ENCODE results near the gene TBL1X. TPM values are rescaled to one million over a fixed set of nuclear protein-coding genes. Genes with fewer than 3 reads are reported as not detected.

Gene TBL1X
- total and polyA plus RNA-seq, 2 of the 13 experiments (the other 11 are each of a cell fraction or from before 2014, with no cell fraction given): 17.6 to 19.9 TPM

GRCh38 chrX:9503261-9503660 lies 38.4 kb downstream of the TBL1X start:
- no peak for ATAC-seq
- Histone ChIP-seq H4K20me1 (ENCODE audit: insufficient read depth, low read length) (peaks cover 15% of the 10 kb centered on the region; the same call in 1 of the 2 replicates), H2AFZ (ENCODE audit: low read length) (no peak overlapping the region), H3K27ac (ENCODE audit: extremely low read length, insufficient read depth, low read length) (no peak overlapping the region), H3K36me3 (replicated peaks in 1 of 2; ENCODE audit: control insufficient read depth in 1 of 2, insufficient read depth in 2 of 2, low read length in 2 of 2) (peaks cover 2 to 13% of the 10 kb centered on the region in 2 experiments; a peak in 4 of 5 replicates), H3K27me3 (ENCODE audit: control insufficient read depth in 1 of 2, insufficient read depth in 2 of 2, low read length in 2 of 2) (no peaks in the 10 kb centered on the region), H3K9me3 (ENCODE audit: low read length) (no peaks in the 10 kb centered on the region), H3K4me1 (ENCODE audit: insufficient read depth, low read length) (peaks cover 11% of the 10 kb centered on the region), H3K9ac (ENCODE audit: insufficient read depth, low read depth, low read length) (no peak overlapping the region), H3K4me2 (ENCODE audit: low read depth, low read length) (no peak overlapping the region), H3K79me2 (ENCODE audit: insufficient read depth, low read length) (peaks cover 12% of the 10 kb centered on the region), H3K4me3 (replicated peaks in 1 of 3; ENCODE audit: insufficient read depth in 1 of 3, low read depth in 2 of 3, low read length in 3 of 3) (no peak overlapping the region)
- in situ Hi-C loops (cut with HindIII; ENCODE audit: extremely low pct_ligation_motif_present, low pct_unique_long_range_greater_than_20kb): no loop called here
- DNase-seq (ENCODE audit: low spot score): no peak
- ChIA-PET POLR2A (no interaction called here), CTCF (ENCODE audit: low intra/inter-chr PET ratio, low total read pairs) (no interaction called here)
- no TSS peak for BruUV-seq (replicated peaks)
- WGBS (ENCODE audit: low lambda C conversion rate): no CpG with 5 or more reads among the region's 8 CpGs
- TF ChIP-seq KMT2B (CRISPR knock-in tag; IDR thresholded peaks at IDR 0.05) (no peak), ZBTB7B (CRISPR knock-in tag; IDR thresholded peaks at IDR 0.05) (no peak), RFXANK (CRISPR knock-in tag; IDR thresholded peaks at IDR 0.05) (no peak), ZFX (CRISPR knock-in tag; IDR thresholded peaks at IDR 0.05; ENCODE audit: low read depth) (no peak), ZNF343 (CRISPR knock-in tag; IDR thresholded peaks at IDR 0.05) (no peak), TAF15 (IDR thresholded peaks at IDR 0.05; ENCODE audit: low read depth, low read length, poor library complexity, severe bottlenecking) (no peak), PBX2 (CRISPR knock-in tag; IDR thresholded peaks at IDR 0.05) (no peak), CCAR2 (optimal IDR thresholded peaks at IDR 0.05; ENCODE audit: low read depth, low read length) (no peak), IKZF1 (IDR thresholded peaks at IDR 0.05) (no peak), ZKSCAN5 (CRISPR knock-in tag; IDR thresholded peaks at IDR 0.05) (no peak), MIER2 (CRISPR knock-in tag; IDR thresholded peaks at IDR 0.05) (no peak), HOXA9 (CRISPR knock-in tag; IDR thresholded peaks at IDR 0.05; ENCODE audit: borderline replicate concordance) (no peak), SMYD3 (CRISPR knock-in tag; IDR thresholded peaks at IDR 0.05) (no peak), MED8 (CRISPR knock-in tag; IDR thresholded peaks at IDR 0.05; ENCODE audit: insufficient replicate concordance) (no peak), SOX6 (IDR thresholded peaks at IDR 0.05) (no peak), SOX6 (CRISPR knock-in tag; IDR thresholded peaks at IDR 0.05) (no peak)
- no peak for FAIRE-seq
- intact Hi-C loops (cut with micrococcal nuclease; ENCODE audit: unreplicated experiment): no loop called here
